Neural cell (in vitro differentiated cells): ENCODE measurements around the gene TSPAN16. TPM values are rescaled to one million over a fixed set of nuclear protein-coding genes. Genes with fewer than 3 reads are reported as not detected.

ENCODE experiments used
- H2AFZ ChIP-seq: fragments of 200-600, 300-800 bp; sonication (generic), shearing (Covaris generic); 2 replicates; pipeline ENCODE4 v1.6.0; 2014; ENCODE audit warnings: low read depth, mild to moderate bottlenecking, antibody characterized with exemption, low read length, moderate library complexity
- H3F3A ChIP-seq: fragments of 200-600 bp; shearing (Covaris generic); 2 replicates; pipeline ENCODE4 v1.6.1; 2016; ENCODE audit warnings: mild to moderate bottlenecking, moderate library complexity, mixed read lengths, antibody characterized with exemption, low read length; ENCODE audit not compliant: insufficient read depth, poor library complexity, severe bottlenecking
- H3K27ac ChIP-seq: fragments of 200-600, 300-800 bp; sonication (generic), shearing (Covaris generic); 2 replicates; pipeline ENCODE4 v1.5.1; 2014; ENCODE audit warnings: mild to moderate bottlenecking, low read length, moderate library complexity
- H3K27me3 ChIP-seq: fragments of 300-800, 200-600 bp; sonication (generic), shearing (Covaris generic); 2 replicates; pipeline ENCODE4 v1.6.0; 2014; ENCODE audit warnings: mild to moderate bottlenecking, low read depth, low read length, moderate library complexity; ENCODE audit not compliant: insufficient read depth
- H3K36me3 ChIP-seq: fragments of 300-800, 200-600 bp; sonication (generic), shearing (Covaris generic); 2 replicates; pipeline ENCODE4 v1.5.1; 2014; ENCODE audit warnings: mild to moderate bottlenecking, antibody characterized with exemption, low read length, moderate library complexity; ENCODE audit not compliant: insufficient read depth
- H3K4me2 ChIP-seq: fragments of 300-800, 200-600 bp; sonication (generic), shearing (Covaris generic); 2 replicates; pipeline ENCODE4 v1.6.0; 2014; ENCODE audit warnings: mild to moderate bottlenecking, low read length
- H3K4me3 ChIP-seq: fragments of 300-800, 200-600 bp; sonication (generic), shearing (Covaris generic); 2 replicates; pipeline ENCODE4 v1.5.1; 2014; ENCODE audit warnings: mild to moderate bottlenecking, low read length, moderate library complexity
- H3K79me2 ChIP-seq: fragments of 200-600 bp; shearing (Covaris generic); replicated peaks from 2 replicates; pipeline ENCODE4 v1.6.0; 2014; ENCODE audit warnings: mild to moderate bottlenecking, low read length, moderate library complexity; ENCODE audit not compliant: insufficient read depth
- H3K9ac ChIP-seq: fragments of 300-800, 200-600 bp; sonication (generic), shearing (Covaris generic); 2 replicates; pipeline ENCODE4 v1.6.1; 2016; ENCODE audit warnings: mild to moderate bottlenecking, low read length, mixed read lengths
- H3K9me2 ChIP-seq: fragments of 200-600 bp; shearing (Covaris generic); 2 replicates; pipeline ENCODE4 v1.6.1; 2016; ENCODE audit warnings: mild to moderate bottlenecking, low read length, mixed read lengths; ENCODE audit not compliant: insufficient read depth
- H3K9me3 ChIP-seq: fragments of 200-600, 300-800 bp; sonication (generic), shearing (Covaris generic); 2 replicates; pipeline ENCODE4 v1.6.1; 2016; ENCODE audit warnings: mild to moderate bottlenecking, mixed run types, low read length, moderate library complexity, mixed read lengths
- H4K20me1 ChIP-seq: fragments of 200-600 bp; shearing (Covaris generic); 2 replicates; pipeline ENCODE4 v1.6.1; 2016; ENCODE audit warnings: mild to moderate bottlenecking, mixed run types; ENCODE audit not compliant: insufficient read depth
- EP300 ChIP-seq: fragments of 450-650 bp; conservative IDR thresholded peaks from 2 replicates; pipeline ENCODE4 v1.6.1; 2014; ENCODE audit warnings: antibody characterized with exemption, mild to moderate bottlenecking, moderate library complexity; ENCODE audit not compliant: poor library complexity, severe bottlenecking
- EZH2 ChIP-seq: fragments of 200-600, 300-800 bp; shearing (Covaris generic), sonication (generic); IDR thresholded peaks from 2 replicates; pipeline ENCODE4 v1.6.1; 2014; ENCODE audit warnings: antibody characterized with exemption, low read length, borderline replicate concordance, mild to moderate bottlenecking; ENCODE audit not compliant: insufficient read depth, poor library complexity, severe bottlenecking
- MXI1 ChIP-seq: fragments of 450-650 bp; conservative IDR thresholded peaks from 2 replicates; pipeline ENCODE4 v1.6.1; 2014; ENCODE audit warnings: antibody characterized with exemption, mild to moderate bottlenecking; ENCODE audit not compliant: poor library complexity, severe bottlenecking
- POLR2AphosphoS5 ChIP-seq: IDR thresholded peaks from 2 replicates; pipeline ENCODE4 v1.6.1; 2012
- RAD21 ChIP-seq: fragments of 450-650 bp; conservative IDR thresholded peaks from 2 replicates; pipeline ENCODE4 v1.6.1; 2014; ENCODE audit warnings: antibody characterized with exemption, mild to moderate bottlenecking, moderate library complexity
- SMC3 ChIP-seq: fragments of 450-650 bp; conservative IDR thresholded peaks from 2 replicates; pipeline ENCODE4 v1.6.1; 2014; ENCODE audit warnings: antibody characterized with exemption, mild to moderate bottlenecking, moderate library complexity; ENCODE audit not compliant: poor library complexity
- TAF1 ChIP-seq: IDR thresholded peaks from 2 replicates; pipeline ENCODE4 v1.6.1; 2012; ENCODE audit warnings: low read depth
- polyA plus RNA-seq: library from polyadenylated mRNA; depleted of rRNA; stranded (reverse); fragments of >200 nt; gene quantifications from 2 replicates; pipeline ENCODE4 v1.2.3, GENCODE V29; 2014
- TF ChIP-seq, protein P1 (sequence below): IDR thresholded peaks from 2 replicates; pipeline ENCODE4 v1.6.1; 2012; ENCODE audit warnings: borderline replicate concordance
- TF ChIP-seq, protein P2 (sequence below): fragments of 450-650 bp; IDR thresholded peaks from 2 replicates; pipeline ENCODE4 v1.5.1; 2014; ENCODE audit warnings: antibody characterized with exemption, mild to moderate bottlenecking, moderate library complexity; ENCODE audit not compliant: poor library complexity, severe bottlenecking

Gene TSPAN16
- polyA plus RNA-seq, 1 donor from 2014 or later, result not detected

DNA sequence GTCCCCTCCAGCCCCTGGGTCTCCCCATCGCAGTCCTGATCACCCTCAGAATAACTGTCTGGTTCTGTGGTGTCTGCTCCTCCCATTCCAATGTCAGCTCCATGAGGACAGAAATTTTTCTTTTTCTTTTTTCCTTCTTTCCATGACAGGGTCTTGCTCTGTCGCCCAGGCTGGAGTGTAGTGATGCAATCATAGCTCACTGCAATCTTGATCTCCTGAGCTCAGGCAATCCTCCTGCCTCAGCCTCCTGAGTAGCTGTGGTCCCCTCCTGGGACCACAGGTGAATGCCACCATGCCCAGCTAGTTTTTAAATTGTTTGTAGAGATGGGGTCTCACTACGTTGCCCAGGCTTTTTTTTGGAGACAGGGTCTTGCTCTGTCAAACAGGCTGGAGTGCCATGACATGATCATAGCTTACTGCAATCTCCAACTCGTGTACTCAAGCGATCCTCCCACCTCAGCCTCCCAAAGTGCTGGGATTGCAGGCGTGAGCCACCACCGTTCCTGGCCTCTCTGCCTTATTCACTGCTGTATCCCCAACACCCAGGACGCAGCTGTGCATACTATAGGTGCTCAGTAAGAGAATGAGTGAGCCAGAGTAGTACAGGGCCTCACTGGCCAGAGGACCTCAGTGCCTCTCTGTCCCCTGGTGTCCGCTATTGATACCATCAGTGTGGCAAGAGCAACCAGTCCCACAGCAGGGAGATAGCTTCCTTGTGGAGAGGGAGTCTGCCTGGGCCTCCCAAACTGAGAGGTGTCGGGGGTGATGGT lies 28.5 kb upstream of the TSPAN16 start:
- no peaks in the 10 kb centered on the region for H4K20me1 ChIP-seq
- H3K27me3 ChIP-seq, result peaks cover 5% of the 10 kb centered on the region
- H3K4me2 ChIP-seq, result no peak overlapping the region
- H3K9me3 ChIP-seq, result no peaks in the 10 kb centered on the region
- H3F3A ChIP-seq, result no peaks in the 10 kb centered on the region
- no peak overlapping the region for H3K9ac ChIP-seq
- no peak overlapping the region for H3K27ac ChIP-seq
- H3K4me3 ChIP-seq, result no peak overlapping the region
- TF ChIP-seq RAD21, result no peak
- TF ChIP-seq, protein P1, sequence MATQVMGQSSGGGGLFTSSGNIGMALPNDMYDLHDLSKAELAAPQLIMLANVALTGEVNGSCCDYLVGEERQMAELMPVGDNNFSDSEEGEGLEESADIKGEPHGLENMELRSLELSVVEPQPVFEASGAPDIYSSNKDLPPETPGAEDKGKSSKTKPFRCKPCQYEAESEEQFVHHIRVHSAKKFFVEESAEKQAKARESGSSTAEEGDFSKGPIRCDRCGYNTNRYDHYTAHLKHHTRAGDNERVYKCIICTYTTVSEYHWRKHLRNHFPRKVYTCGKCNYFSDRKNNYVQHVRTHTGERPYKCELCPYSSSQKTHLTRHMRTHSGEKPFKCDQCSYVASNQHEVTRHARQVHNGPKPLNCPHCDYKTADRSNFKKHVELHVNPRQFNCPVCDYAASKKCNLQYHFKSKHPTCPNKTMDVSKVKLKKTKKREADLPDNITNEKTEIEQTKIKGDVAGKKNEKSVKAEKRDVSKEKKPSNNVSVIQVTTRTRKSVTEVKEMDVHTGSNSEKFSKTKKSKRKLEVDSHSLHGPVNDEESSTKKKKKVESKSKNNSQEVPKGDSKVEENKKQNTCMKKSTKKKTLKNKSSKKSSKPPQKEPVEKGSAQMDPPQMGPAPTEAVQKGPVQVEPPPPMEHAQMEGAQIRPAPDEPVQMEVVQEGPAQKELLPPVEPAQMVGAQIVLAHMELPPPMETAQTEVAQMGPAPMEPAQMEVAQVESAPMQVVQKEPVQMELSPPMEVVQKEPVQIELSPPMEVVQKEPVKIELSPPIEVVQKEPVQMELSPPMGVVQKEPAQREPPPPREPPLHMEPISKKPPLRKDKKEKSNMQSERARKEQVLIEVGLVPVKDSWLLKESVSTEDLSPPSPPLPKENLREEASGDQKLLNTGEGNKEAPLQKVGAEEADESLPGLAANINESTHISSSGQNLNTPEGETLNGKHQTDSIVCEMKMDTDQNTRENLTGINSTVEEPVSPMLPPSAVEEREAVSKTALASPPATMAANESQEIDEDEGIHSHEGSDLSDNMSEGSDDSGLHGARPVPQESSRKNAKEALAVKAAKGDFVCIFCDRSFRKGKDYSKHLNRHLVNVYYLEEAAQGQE, result no peak
- TF ChIP-seq SMC3, result no peak
- TF ChIP-seq EZH2, result no peak
- TF ChIP-seq TAF1, result no peak
- TF ChIP-seq EP300, result no peak
- no peak for TF ChIP-seq POLR2AphosphoS5
- TF ChIP-seq, protein P2, sequence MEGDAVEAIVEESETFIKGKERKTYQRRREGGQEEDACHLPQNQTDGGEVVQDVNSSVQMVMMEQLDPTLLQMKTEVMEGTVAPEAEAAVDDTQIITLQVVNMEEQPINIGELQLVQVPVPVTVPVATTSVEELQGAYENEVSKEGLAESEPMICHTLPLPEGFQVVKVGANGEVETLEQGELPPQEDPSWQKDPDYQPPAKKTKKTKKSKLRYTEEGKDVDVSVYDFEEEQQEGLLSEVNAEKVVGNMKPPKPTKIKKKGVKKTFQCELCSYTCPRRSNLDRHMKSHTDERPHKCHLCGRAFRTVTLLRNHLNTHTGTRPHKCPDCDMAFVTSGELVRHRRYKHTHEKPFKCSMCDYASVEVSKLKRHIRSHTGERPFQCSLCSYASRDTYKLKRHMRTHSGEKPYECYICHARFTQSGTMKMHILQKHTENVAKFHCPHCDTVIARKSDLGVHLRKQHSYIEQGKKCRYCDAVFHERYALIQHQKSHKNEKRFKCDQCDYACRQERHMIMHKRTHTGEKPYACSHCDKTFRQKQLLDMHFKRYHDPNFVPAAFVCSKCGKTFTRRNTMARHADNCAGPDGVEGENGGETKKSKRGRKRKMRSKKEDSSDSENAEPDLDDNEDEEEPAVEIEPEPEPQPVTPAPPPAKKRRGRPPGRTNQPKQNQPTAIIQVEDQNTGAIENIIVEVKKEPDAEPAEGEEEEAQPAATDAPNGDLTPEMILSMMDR, result no peak
- TF ChIP-seq MXI1, result no peak
- no peaks in the 10 kb centered on the region for H3K36me3 ChIP-seq
- H3K79me2 ChIP-seq, result no peaks in the 10 kb centered on the region
- H2AFZ ChIP-seq, result no peak overlapping the region
- no peaks in the 10 kb centered on the region for H3K9me2 ChIP-seq

DNA sequence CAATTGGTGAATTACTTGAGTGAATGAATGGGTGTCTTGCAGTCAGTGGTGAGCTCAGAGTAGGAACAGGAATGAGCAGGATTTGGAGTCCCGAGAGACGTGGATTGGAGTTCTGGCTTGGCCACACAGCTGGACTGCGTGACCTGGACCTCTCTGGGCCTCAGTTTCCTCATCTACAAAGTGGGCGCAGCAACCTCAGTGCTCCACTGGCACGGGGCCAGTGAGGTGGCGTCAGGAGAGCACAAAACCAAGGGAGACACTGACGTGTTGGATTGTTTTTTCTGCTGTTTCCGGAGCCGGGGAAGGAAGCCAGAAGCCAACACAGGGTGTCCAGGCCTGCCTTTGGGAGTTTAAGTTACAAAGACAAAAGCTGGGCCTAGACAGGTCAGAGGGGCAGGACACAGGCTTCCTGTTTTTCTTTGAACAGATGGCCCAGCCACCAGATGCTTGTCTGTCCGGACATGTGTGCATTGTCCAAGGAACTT lies 27.1 kb upstream of the TSPAN16 start:
- no peak overlapping the region for H3K9ac ChIP-seq
- H3K9me3 ChIP-seq, result no peaks in the 10 kb centered on the region
- no peak overlapping the region for H2AFZ ChIP-seq
- H3F3A ChIP-seq, result no peaks in the 10 kb centered on the region
- H3K4me3 ChIP-seq, result no peak overlapping the region
- no peaks in the 10 kb centered on the region for H3K36me3 ChIP-seq
- H3K79me2 ChIP-seq, result no peaks in the 10 kb centered on the region
- TF ChIP-seq, protein P1, result no peak
- TF ChIP-seq RAD21 (no peak), EZH2 (no peak), POLR2AphosphoS5 (no peak), MXI1 (no peak), SMC3 (no peak), TAF1 (no peak), EP300 (no peak)
- TF ChIP-seq, protein P2, result no peak
- H3K4me2 ChIP-seq, result no peak overlapping the region
- H4K20me1 ChIP-seq, result no peaks in the 10 kb centered on the region
- H3K9me2 ChIP-seq, result no peaks in the 10 kb centered on the region
- H3K27ac ChIP-seq, result no peak overlapping the region
- no peaks in the 10 kb centered on the region for H3K27me3 ChIP-seq
